Stimulated activated CD8-positive, alpha-beta memory T cell treated with anti-CD3 and anti-CD28 coated beads, Interleukin-12 subunit alpha, Interleukin-12 subunit beta, amount 100 ng/mL, for 4 hours (primary cell): Measurements from ENCODE around the gene C17orf50.

Experiments used
- DNase-seq: peaks from one replicate; pipeline ENCODE4 v3.0.0-alpha.2; 2020; ENCODE audit warnings: low read depth

C17orf50 gene

GRCh38 chr17:35760587-35760986, at the start of gene C17orf50:
C17orf50 (plus strand) TSS chr17:35760887; CDS start chr17:35760942, 55 bp downstream.
- DNase-seq, result no peak

GRCh38 chr17:35710950-35711349, 49.7 kb upstream of the C17orf50 start:
- no peak for DNase-seq

GRCh38 chr17:35713069-35713728, 47.5 kb upstream of the C17orf50 start:
- DNase-seq, result no peak

- DNase-seq, result no peak
Measured at GRCh38 chr17:35714988-35715387, 45.7 kb upstream of the C17orf50 start.

GRCh38 chr17:35715416-35715815, 45.3 kb upstream of the C17orf50 start:
- DNase-seq, result no peak

- no peak for DNase-seq
Measured at GRCh38 chr17:35716173-35716572, 44.5 kb upstream of the C17orf50 start.

GRCh38 chr17:35716897-35717465, 43.7 kb upstream of the C17orf50 start:
- DNase-seq, result no peak

GRCh38 chr17:35717475-35717874, 43.2 kb upstream of the C17orf50 start:
- DNase-seq, result no peak

- no peak for DNase-seq
Measured at GRCh38 chr17:35723735-35724134, 37.0 kb upstream of the C17orf50 start.

- no peak for DNase-seq
Measured at GRCh38 chr17:35725058-35725457, 35.6 kb upstream of the C17orf50 start.

GRCh38 chr17:35725802-35726126, 34.9 kb upstream of the C17orf50 start:
- no peak for DNase-seq

GRCh38 chr17:35726127-35726952, 34.3 kb upstream of the C17orf50 start:
- DNase-seq, result no peak

- DNase-seq, result no peak
Measured at GRCh38 chr17:35726953-35727460, 33.7 kb upstream of the C17orf50 start.

- DNase-seq, result no peak
Measured at GRCh38 chr17:35727635-35728034, 33.1 kb upstream of the C17orf50 start.

GRCh38 chr17:35728551-35728950, 32.1 kb upstream of the C17orf50 start:
- DNase-seq, result no peak

GRCh38 chr17:35729405-35729833, 31.3 kb upstream of the C17orf50 start:
- no peak for DNase-seq

GRCh38 chr17:35730400-35731005, 30.2 kb upstream of the C17orf50 start:
- no peak for DNase-seq

- peak; percentile 41 for DNase-seq
Measured at GRCh38 chr17:35731239-35731916, 29.3 kb upstream of the C17orf50 start, which contains the start of gene RASL10B. RASL10B (plus strand) TSS chr17:35731639; CDS start chr17:35735185, 3,546 bp downstream.

- DNase-seq, result no peak
Measured at GRCh38 chr17:35731917-35732805, 28.5 kb upstream of the C17orf50 start.

- DNase-seq, result no peak
Measured at GRCh38 chr17:35732806-35733136, 27.9 kb upstream of the C17orf50 start.

- no peak for DNase-seq
Measured at GRCh38 chr17:35733366-35733765, 27.3 kb upstream of the C17orf50 start.
